Activated T-cell treated with anti-CD3 and anti-CD28 coated beads, Interleukin-2, amount 50 U/mL, for 1 hour (primary cell): ENCODE measurements around the gene KCNN1.
"Not testable (repeated sequence)": the region's sequence is repeated elsewhere in the genome, so short reads cannot be mapped to it uniquely, and the experiment has no call there.

Experiments used
- DNase-seq: peaks from one replicate; pipeline ENCODE4 v3.0.0-alpha.2; 2020

KCNN1 gene

GRCh38 chr19:18001777-18002345 is 35.0 kb downstream of the KCNN1 start:
- no peak for DNase-seq

DNA sequence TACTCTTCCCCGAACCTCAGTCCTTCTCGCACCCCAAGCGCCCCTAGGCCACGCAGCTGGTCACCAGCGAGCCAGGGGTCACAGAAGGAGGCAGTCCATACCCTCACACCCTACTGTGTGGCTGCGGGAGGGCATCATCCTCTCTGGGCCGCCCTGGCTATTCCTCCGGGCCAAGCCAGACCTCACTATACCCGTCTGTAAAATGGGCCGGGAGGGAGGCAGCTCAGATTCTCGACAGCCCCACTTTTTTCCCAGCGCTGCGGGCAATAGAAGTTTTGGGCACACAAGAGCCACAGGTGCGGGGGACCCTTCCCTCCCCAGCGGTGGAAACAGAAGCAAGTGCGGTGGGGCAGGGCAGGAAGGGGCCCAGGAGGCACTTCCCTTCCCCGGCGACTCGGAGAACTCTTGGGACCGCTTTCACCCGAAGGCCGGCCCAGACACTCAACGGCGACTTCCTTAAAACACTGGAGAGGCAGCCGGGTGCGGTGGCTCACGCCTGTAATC is 35.5 kb downstream of the KCNN1 start:
- DNase-seq, result no peak

DNA sequence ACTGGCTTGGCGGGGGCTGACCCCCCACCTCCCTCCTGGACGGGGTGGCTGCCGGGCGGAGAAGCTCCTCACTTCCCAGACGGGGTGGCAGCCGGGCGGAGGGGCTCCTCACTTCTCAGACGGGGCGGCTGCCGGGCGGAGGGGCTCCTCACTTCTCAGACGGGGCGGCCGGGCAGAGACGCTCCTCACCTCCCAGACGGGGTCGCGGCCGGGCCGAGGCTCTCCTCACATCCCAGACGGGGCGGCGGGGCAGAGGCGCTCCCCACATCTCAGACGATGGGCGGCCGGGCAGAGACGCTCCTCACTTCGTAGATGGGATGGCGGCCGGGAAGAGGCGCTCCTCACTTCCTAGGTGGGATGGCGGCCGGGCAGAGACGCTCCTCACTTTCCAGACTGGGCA is 38.8 kb downstream of the KCNN1 start:
- DNase-seq, result not testable (repeated sequence)

GRCh38 chr19:18007044-18007916 is 40.4 kb downstream of the KCNN1 start:
- DNase-seq, result peak; percentile 88

- peak; percentile 88 for DNase-seq
Observed at GRCh38 chr19:18007917-18008673, 41.2 kb downstream of the KCNN1 start, which contains the start of gene ARRDC2. Gene ARRDC2, plus strand, starts transcription at chr19:18008170. Its CDS starts 141 bp downstream, at chr19:18008311.

- DNase-seq, result no peak
Observed at GRCh38 chr19:18008814-18009213, 41.9 kb downstream of the KCNN1 start.

DNA sequence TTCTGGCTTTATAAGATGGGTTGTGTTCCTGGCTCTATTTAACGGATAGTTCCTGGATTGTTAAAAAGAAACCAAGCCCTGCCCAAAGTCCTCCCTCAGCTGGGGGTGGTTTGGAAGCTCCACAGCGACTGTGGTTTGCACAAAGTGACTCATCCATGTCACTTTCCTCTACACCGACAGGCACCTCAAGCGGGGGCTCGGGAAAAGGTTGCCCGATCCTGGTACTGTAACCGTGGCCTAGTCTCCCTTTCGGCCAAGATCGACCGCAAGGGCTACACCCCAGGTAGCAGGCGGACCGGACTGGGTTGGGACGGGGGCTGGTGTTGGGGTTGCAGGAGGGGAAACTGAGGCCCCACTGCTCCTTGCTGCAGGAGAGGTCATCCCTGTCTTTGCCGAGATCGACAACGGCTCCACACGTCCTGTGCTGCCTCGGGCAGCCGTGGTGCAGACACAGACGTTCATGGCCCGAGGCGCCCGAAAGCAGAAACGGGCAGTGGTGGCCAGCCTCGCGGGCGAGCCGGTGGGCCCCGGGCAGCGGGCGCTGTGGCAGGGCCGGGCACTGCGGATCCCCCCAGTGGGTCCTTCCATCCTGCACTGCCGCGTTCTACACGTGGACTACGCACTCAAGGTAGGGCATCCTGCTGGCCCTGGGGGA is 42.6 kb downstream of the KCNN1 start:
- DNase-seq, result no peak

- DNase-seq, result no peak
Observed at GRCh38 chr19:18010149-18010548, 43.2 kb downstream of the KCNN1 start.

DNA sequence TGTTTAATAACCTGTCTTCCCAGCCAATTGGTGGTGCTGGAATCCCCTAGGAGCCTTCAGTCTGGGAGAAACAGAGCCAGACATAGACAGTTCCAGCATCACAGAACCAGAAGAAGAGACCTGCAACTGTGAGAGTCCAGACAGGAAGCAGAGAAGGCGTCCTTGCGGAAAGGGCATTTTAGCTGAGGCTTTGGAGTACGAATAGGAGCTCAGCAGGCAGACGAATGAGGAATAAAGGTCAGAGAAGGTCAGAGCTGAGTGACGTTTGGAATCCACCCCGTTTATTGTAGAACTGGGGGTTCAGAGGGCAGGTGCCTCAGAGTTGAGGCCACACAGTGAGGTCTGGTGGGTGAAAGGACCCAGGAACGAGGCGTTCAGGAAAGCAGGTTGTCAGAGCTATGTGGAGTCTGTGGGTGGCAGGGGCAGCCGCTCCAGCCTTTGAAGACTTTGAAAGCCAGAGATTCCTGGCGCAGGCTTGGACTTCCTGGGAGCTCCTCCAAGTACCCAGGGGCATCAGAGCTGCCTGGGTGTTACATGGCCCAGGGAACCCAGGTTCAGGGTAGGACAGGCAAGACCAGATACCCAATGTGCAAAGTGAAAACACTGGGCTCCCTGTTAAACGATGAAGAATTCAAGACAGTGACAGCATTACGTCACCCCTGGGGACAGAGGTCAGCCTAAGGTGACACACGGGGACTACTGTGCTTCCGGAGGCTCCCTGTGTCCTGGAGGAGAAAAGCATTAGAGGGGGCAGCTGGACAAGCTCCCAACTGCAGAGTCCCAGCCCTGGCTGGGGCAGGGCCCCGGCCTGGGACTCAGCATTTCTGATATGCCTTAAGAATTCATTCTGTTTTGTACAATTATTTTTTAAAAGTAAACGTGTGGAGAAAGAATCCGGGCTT is 46.6 kb downstream of the KCNN1 start:
- DNase-seq, result no peak

- peak; percentile 64 for DNase-seq
Observed at GRCh38 chr19:18014197-18014596, 47.3 kb downstream of the KCNN1 start.

DNA sequence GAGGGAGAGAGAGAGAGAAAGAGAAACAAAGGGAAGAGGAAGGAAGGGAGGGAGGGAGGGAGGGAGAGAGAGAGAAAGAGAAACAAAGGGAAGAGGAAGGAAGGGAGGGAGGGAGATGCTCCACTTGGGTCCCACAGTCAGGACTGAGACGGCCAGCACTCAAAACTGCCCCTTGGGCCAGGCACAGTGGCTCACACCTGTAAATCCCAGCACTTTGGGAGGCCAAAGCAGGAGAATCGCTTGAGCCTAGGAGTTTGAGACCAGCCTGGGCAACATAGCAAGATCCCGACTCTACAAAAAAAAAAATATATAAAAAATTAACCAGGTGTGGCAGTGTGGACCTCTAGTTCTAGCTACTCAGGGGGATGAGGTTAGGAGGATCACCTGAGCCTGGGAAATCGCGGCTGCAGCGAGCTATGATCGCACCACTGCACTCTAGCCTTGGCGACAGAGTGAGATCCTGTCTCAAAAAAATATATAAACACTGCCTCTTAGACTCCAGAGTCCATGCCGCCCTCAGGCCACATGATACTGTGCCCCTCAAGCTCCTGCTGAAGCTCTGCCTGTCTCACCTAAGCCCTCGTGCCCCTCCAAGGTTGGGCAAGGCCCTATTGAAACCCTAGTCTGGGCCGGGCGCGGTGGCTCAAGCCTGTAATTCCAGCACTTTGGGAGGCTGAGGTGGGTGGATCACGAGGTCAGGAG is 49.5 kb downstream of the KCNN1 start:
- DNase-seq, result no peak

- no peak for DNase-seq
Observed at GRCh38 chr19:18017275-18018083, 50.6 kb downstream of the KCNN1 start.

DNA sequence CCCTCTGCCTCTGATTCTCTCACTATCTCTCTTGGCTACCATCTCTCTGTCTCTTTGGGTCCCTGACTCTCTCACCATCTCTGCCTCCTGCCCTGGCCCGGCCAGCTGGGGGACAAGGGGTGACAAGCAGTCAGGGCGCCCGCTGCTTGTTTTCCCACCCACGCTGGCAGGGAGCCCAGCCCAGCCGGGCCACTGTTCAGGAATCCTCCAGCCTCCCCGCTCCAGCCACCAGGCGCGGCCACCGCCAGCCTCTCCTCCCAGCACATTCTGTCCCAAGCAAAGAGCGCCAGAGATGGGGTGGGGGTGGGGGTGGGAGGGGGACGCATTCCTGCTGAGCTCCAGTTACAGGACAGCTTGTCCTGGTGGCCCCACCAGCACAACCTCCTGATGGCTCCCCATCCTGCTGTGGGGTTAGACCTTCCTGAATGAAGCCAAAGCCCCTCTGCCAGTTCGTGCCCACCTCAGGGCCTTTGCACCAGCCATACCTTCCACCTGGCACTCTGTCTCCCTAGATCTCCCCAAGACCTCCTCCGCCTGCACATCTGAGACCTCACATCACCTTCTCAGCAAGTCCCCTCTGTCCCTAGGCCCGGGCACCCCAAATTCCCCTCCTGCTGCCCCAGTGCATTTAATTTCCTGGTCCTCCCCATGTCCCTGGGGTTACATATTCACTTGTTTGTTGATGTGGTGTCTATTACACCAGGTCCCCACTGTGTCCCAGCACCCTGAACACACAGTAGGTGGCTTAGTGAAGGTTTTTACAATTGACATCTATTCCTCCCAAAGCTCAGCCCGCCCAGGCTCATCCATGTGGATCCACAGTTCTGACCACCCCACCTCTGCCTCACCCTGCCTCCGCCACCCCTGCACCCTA is 53.5 kb downstream of the KCNN1 start:
- DNase-seq, result no peak

GRCh38 chr19:18021121-18021755 is 54.3 kb downstream of the KCNN1 start:
- peak; percentile 80 for DNase-seq

GRCh38 chr19:18023622-18024251 is 56.8 kb downstream of the KCNN1 start:
- DNase-seq, result peak; percentile 77

- no peak for DNase-seq
Observed at GRCh38 chr19:18027151-18027550, 60.2 kb downstream of the KCNN1 start.

DNA sequence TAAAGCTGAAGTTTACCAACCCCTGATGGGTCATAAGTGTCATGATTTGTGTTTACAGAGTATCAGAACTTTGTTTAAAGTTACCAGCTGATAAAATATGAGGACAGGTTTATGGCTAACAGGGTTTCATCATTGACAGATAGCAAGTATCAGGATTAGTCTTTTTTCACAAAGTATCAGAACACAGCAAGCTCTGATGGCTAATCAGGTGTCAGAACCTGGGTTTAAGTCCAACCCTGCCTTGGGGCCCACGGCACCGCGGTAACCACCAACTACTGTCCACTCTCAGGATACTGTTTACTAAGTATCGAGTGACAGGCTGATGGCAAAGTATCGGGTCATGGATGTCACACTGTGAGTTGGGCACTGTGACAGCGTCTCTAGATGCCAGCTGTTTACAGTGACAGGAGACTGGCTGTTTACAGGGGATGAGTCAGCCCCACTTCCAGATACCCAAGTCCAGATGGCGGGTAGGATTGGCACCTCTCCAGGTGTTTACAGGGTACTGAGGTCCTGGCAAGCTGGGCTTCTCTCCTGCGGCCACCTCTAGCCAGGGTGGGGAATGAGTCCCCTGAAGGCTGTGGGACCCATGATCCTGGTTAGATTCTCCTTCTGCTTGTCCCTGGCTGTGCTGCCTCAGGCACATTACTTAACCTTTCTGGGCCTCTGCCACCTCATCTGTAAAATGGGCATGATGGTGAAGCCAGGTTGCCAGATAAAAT is 62.9 kb downstream of the KCNN1 start:
- DNase-seq, result no peak
